HEK293 (cell line): ENCODE results near the gene FMNL1.

Experiments used
- CTCF ChIP-seq: fragments of 450-650 bp; formaldehyde crosslinking; IDR thresholded peaks from 2 replicates; pipeline ENCODE4 v1.5.1; 2016; ENCODE audit warnings: missing biosample characterization, missing genetic modification characterization
- ZNF391 ChIP-seq: fragments of 450-650 bp; formaldehyde crosslinking; IDR thresholded peaks from 2 replicates; pipeline ENCODE4 v1.5.1; 2016; ENCODE audit warnings: low read depth, missing biosample characterization, missing genetic modification characterization, borderline replicate concordance
- ZNF777 ChIP-seq: fragments of 450-650 bp; formaldehyde crosslinking; IDR thresholded peaks from 2 replicates; pipeline ENCODE4 v1.5.1; 2017; ENCODE audit warnings: missing biosample characterization, missing genetic modification characterization, borderline replicate concordance
- ZNF791 ChIP-seq: fragments of 450-650 bp; formaldehyde crosslinking; IDR thresholded peaks from 2 replicates; pipeline ENCODE4 v1.5.1; 2016; ENCODE audit warnings: missing biosample characterization, missing genetic modification characterization
- ZNF837 ChIP-seq: fragments of 450-650 bp; formaldehyde crosslinking; IDR thresholded peaks from 2 replicates; pipeline ENCODE4 v1.5.1; 2016; ENCODE audit warnings: missing biosample characterization, missing genetic modification characterization
- TF ChIP-seq, protein P1 (sequence below): fragments of 450-650 bp; formaldehyde crosslinking; IDR thresholded peaks from 2 replicates; pipeline ENCODE4 v1.5.1; 2016; ENCODE audit warnings: missing biosample characterization, missing genetic modification characterization

GRCh38 chr17:45200701-45201100 lies 21.0 kb upstream of the FMNL1 start:
- no peak for TF ChIP-seq ZNF837 (tag by site-specific recombination)
- TF ChIP-seq, protein P1, sequence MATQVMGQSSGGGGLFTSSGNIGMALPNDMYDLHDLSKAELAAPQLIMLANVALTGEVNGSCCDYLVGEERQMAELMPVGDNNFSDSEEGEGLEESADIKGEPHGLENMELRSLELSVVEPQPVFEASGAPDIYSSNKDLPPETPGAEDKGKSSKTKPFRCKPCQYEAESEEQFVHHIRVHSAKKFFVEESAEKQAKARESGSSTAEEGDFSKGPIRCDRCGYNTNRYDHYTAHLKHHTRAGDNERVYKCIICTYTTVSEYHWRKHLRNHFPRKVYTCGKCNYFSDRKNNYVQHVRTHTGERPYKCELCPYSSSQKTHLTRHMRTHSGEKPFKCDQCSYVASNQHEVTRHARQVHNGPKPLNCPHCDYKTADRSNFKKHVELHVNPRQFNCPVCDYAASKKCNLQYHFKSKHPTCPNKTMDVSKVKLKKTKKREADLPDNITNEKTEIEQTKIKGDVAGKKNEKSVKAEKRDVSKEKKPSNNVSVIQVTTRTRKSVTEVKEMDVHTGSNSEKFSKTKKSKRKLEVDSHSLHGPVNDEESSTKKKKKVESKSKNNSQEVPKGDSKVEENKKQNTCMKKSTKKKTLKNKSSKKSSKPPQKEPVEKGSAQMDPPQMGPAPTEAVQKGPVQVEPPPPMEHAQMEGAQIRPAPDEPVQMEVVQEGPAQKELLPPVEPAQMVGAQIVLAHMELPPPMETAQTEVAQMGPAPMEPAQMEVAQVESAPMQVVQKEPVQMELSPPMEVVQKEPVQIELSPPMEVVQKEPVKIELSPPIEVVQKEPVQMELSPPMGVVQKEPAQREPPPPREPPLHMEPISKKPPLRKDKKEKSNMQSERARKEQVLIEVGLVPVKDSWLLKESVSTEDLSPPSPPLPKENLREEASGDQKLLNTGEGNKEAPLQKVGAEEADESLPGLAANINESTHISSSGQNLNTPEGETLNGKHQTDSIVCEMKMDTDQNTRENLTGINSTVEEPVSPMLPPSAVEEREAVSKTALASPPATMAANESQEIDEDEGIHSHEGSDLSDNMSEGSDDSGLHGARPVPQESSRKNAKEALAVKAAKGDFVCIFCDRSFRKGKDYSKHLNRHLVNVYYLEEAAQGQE (tag by site-specific recombination): no peak
- no peak for TF ChIP-seq ZNF777 (tag by site-specific recombination)
- TF ChIP-seq ZNF391: no peak
- TF ChIP-seq CTCF (tag by site-specific recombination): no peak
- no peak for TF ChIP-seq ZNF791 (tag by site-specific recombination)
